GM19468 (cell line): ENCODE results near the gene MAP3K7.
A peak's percentile ranks its signal among the peaks of the same experiment; 100 is the strongest.

ENCODE experiments used
- ATAC-seq: cut with Tn5 transposase; IDR thresholded peaks from one replicate; pipeline ENCODE4 v1.9.1; 2021; ENCODE audit warnings: mild to moderate bottlenecking, moderate library complexity, moderate number of reproducible peaks; ENCODE audit not compliant: unreplicated experiment; ENCODE audit errors: extremely low read depth

MAP3K7 gene

DNA sequence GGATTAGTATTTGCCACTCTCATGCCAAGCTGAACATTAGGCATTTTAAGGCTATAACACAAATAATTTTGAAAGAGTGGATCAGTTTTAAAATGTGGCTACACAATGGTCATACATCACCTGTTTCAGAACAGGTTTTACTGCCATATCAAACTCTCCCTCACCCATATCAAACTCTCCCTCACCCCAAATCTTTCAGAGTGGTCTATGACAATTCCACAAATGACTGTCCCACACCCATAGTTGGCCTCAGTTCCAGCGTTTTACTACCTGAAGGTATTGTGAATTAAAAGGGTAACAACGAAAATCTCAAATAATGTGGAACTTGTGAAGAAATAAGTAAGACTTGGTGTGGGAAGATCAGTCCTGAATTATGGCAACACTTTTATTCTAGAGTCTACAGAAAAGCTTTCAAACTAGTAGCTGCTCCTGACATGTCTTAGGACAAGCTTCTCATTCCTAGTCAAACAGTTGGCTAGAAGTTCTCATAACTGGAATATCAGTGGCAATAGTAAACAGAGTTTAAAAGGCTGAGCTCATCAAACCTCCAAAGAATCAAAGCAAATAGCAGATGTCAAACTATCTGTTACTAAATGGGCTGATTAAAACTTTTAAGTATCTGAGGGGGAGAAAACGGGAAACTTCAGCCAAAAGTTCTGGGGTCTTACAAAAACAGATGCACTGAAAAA is 52.4 kb downstream of the MAP3K7 start:
- ATAC-seq, result no peak

DNA sequence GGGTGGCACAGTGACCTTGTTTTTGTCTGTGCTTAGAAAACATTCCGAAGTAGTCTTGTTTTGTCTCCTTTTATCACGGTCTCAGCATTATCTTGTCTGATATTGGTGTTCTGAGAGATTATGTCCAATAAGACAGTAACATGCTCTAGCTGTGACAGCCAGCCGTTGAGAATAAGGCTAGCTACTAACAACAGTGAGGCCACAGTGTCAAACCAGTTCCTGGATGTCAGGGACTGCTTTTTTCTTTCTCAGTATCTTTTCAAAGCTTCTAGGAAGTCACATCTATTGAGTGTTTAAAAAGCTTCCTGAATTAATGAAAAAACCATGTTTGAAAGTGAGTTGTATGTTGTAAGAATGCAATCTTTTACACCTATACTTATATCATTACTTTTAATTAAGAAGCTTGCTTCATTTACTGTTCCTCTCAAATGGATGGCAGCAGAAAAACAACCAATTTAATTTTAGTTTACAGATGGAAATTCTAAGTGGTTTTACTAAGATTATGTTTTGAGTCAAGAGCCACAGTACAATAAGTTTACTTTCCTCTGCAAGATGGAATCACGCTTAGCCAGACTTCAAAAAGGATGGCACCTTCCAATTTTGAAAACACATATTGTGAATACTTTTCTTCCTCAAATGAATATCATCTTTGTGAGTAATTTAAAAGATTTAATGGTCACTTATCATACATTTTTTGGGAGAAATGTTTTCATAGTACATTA is 53.1 kb downstream of the MAP3K7 start:
- no peak for ATAC-seq

DNA sequence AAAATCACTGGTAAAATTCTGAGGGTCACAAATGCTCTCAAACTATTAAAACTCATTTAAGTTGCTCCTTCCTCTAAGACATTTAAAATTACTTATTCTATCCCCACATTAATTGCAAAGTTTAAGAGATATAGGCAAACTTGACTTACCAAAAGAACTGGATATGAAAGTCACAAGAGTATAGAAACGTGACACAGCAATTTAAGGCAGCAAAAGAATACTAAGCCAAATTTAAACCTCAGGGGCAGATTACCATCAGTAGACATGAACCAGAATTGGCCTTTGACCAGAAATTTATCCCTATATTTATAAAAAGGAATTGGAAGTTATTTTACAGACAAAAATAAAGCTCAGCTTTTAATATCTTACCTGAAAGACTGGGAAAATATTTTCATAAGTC is 56.0 kb downstream of the MAP3K7 start:
- ATAC-seq, result no peak

DNA sequence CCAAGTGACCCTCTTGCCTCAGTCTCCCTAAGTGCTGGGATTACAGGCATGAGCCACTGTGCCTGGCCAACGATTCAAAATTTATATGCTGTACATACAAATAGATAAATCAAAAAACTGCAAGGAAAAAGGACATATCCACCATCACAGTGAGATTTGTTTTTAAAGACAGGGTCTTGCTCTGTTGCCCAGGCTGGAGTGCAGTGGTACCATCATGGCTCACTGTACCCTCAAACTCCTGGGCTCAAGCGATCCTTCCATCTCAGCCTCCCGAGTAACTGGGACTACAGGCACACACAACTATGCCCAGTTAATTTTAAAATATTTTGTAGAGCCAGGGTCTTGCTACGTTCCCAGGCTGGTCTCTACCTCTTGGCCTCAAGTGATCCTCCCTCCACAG is 61.5 kb downstream of the MAP3K7 start:
- ATAC-seq, result no peak

DNA sequence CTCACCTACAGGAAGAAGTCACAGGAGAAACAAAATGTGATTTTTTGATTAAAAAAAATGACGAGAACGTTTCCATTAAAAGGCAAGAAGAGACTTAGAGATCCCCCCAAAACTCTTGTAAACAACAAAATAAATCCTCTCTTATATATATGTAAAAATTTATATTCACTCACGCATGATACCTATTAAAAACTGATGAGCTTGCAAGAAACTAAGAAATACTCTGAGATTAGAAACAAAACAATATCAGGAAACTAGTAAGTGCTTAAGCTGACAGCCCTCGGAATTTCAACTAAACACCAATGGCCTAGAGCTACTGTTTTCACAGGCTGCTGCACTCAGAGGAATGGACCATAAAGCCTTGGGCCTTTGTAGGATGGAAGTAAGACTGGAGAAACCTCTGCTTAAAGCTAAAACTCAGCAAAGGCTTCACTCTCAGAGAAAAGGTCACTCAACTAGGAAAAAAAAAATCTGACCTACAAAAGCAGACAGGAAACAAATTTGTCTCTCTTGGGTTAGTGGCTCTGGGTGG is 63.0 kb downstream of the MAP3K7 start:
- no peak for ATAC-seq

DNA sequence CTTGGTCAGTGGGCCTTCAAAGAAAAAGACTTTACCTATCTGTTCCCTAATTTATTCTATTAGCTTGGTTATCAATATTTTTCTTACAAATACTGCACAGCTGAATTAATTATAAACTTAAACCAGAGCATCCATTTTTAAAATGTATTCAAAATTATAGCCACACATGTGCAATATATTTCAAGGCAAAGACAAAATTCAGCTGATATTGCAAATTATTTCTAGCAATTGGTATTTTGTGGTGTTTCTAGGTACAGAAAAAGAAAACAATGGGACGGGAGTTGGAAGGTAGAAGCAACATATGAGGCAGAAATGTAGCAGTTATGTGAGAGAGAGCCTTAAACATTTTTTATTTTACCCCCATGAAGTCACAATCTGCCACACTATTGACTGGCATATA is 64.9 kb downstream of the MAP3K7 start:
- ATAC-seq, result no peak

DNA sequence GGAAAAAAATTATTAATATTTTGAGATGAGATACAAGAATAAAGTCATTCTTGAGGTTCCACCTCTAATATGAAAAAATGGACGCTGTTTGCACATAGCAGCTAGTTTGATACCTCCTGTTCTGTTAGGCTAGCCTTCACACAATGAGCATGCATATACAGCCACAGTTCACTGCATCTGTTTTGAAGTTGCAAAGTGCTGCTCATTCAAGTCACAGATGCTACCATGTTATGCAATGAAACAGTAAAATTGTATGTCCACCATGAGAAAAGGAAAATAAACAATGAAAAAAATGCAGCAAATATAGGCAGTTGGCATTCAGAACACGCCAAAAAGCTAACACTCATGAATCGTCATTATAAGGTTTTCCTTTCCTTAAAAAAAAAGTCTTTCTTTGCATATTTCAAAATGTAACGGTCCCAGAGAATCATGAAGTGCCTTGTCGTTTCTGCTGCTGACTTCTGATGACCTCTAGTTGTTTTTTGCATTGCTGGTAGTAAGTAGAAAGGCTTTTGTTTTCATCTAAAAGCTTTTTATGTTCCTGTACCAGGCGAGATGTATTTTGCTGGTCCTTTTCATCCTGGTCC is 70.7 kb downstream of the MAP3K7 start:
- ATAC-seq, result no peak

DNA sequence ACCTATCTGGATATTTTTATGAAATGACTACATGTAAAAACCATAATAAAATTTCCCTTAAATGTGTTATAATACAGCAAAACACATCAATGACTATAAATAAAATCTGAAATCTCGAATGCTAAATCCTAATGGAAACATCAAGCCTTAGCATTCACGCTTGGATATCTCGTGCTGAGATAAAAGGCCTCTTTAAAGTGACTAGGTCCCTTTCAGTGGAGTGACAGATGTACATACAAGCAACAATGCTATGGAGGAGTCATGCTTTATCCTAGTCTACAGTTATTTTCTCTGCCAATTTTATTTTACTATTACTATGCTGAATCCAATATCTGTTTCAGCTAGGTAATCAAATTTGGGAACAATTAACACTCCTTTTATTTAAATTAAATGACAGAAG is 72.4 kb downstream of the MAP3K7 start:
- ATAC-seq, result no peak

DNA sequence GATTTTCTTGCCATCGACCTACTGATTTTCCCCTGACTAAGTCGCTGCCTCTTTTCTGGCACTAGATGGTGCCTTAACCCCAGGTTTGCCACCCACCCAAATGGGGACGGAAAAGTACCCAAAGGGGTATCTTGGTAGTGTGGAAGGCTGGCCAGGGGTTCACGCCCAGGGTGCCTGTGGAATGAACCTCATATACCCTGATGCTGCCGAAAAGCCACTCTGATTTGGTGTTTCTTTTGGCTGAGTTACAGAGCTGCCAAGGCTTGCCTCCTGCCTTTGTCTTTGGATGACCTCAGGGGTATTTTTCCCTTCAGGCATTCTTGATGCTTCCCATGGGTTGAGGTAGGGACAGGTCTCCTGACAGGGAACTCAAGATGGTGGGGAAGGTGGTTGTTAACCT is 78.1 kb downstream of the MAP3K7 start:
- no peak for ATAC-seq

DNA sequence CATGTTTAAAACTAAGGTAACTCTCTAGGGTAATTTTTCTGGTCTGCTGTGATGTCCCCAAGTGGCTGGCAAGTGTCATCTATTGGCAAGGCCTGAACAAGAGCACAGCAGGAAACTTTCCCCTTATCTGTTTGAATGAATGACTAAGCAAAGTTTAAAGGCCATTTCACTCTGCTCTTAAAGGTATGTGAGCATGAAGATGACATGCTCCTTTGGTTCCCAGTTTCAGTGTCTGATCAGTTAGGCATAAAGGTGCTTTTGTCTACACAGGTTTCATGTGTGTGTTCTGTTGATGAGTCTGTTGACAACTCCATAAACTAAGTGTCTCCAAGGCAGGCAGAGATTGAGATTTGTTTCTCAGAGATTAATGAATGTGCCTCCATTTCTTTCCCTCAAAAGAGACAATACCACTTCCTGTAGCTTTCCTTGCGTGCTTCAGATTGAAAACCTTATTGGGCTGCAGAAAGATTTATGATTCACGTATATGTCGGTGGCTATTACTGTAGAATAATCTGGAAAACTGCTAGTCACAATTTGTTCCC is 83.9 kb downstream of the MAP3K7 start:
- ATAC-seq, result peak; percentile 27

DNA sequence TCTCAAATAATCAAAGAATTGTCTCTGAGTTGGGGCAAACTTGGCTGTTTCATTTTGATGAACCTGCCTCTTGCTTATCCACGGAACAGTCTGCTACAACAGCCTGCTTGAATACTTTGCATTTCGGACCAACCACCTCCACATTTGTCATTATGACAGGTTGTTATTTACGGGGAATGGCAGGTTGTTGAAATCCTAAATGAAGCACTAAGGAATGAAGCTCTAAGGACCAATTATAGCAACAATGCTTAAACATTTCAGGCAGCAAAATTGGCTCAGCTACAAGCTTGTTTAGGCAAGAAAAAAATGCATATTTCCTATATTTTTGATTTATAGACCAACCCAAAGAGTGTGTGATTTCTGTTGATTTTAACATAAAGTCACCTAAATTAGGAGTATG is 84.5 kb downstream of the MAP3K7 start:
- no peak for ATAC-seq

DNA sequence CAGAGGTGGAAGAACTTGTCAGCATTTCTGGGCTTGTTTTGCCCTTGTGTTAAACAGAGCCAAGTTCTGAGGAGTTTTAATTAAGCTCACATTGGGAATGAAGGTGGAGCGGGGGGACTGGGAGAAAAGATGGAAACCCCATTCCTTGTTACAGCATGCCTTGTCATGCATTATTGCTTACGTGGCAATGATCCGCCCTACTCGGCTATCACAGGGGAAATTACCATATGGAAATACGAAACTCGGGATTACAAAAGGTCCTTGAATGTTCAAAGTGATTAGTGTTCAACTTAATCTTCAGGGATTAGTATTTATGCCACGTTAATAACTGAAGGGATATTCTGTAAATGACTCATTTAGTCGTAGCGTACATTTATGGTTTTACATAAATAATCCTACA is 86.4 kb downstream of the MAP3K7 start:
- no peak for ATAC-seq

DNA sequence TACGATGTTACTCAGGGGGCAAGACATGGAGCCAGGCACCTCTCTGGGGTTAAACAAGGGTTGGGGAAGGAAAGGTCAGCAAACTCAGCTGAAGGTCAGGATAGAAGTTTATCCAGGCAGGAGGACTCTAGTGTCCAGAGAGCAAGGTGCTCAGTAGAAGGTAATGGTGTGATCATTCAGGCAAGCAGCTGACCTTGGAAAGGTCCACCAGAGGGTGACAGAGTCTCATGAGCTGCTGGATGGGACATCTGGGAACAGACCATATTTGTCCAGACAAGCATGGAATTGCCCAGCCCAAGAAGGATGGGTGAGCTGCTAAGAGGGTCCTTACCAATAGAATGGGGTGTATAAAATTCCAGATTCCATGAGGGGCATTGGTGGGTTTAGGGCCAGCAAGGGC is 89.5 kb downstream of the MAP3K7 start:
- ATAC-seq, result no peak

DNA sequence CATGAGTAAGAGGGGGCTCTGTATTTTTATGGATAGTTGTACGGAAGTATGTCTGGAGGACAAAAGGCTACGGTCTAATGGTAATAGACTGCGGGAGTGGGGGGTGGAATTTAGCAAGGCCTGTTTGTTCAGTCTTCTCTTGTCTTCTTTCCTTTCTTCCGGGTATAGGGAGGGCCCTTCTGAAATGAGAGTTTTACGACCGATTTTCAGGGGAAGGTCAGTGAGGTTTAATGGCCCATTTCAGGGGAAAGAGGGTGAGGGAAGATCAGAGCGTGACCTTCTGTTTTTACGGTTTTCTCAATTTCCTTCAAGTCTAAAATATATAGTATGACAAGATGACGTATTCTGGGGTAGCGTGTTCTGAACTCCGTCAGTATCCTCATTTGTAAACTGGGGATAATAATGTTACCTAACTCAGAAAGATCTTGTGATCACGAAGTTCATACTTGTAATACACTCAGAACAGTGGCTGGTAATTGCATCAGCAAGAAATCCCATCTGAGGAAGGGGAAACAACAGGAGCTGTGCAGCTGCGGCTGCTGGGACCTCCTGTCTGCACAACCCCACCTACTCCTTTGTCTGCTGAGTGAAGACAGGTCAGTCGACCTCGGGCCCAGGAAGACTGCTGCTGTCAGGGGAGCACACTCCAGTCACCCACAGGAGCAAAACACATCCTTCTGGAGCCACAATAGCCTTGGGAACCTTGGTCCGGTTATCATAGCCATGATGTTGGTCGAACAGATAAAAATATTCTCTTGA is 90.4 kb downstream of the MAP3K7 start:
- ATAC-seq, result no peak

DNA sequence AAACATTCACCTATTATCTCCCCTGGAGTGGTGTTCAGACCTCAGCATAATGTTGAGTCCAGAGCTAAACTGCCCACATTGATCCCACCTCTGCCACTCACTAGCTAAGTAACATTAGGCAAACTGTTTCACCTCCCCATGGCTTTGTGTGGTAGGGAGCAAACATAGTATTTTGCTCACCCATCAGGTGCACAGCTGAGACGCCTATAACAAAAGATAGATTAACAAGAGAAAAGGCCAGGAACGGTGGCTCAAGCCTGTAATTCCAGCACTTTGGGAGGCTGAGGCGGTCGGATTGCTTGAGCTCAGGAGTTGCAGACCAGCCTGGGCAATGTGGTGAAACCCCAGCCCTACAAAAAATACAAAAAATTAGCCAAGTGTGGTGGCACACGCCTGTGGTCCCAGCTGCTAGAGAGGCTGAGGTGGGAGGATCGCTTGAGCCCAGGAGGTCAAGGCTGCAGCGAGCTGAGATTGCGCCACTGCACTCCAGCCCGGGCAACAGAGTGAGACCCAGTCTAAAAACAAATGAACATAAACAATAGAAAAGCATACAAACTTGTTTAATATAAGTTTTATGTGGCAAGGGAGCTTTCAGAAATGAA is 91.6 kb downstream of the MAP3K7 start:
- ATAC-seq, result no peak

DNA sequence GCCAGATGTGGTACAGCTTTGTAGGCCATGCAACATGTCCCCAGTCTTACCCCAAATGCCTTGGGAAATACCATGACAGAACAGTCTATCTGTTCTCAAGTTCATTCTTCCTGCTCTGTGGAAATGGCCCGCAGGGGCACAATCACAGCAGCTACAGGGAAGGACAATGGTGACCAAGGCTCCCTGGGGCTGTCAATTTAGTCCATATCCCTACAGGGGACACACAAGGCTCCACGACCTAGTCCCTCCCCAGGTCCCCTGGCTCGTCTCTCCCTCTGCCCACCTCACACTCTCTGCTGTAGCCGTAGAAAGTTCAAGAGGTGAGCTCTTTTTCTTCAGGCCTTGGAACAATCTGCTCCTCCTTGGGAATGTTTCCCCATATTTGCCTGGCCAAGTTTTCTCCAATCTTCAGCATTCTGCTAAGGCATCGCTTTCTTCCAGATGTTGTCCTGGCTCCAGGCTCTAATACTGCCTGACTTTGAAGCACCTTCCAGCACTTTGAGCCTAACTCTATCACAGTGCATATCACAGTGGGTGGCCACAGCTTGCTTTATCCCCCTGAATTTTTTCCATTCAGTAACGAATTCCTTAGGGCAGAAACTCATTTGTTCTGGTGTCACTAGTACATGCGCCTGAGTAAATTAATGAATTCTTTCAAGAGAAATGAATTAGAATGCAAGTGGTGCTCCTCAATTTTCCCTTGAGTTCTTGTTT is 92.6 kb downstream of the MAP3K7 start:
- ATAC-seq, result no peak

DNA sequence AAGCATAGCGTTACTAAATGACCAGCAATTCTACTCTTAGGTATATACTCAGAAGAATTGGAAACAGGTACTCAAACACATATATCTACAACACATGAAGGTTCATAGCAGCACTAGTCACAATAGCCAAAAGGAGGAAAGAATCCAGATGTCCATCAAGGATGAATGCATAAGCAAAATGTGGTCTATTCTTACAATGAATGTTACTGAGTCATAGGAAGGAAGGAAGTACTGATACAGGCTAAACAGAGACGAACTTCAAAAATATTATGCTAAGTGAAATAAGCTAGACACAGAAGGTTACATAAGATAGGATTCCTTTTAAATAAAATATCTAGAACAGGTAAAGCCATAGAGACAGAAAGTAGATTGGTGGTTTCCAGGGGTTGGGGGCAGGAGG is 93.5 kb downstream of the MAP3K7 start:
- no peak for ATAC-seq

DNA sequence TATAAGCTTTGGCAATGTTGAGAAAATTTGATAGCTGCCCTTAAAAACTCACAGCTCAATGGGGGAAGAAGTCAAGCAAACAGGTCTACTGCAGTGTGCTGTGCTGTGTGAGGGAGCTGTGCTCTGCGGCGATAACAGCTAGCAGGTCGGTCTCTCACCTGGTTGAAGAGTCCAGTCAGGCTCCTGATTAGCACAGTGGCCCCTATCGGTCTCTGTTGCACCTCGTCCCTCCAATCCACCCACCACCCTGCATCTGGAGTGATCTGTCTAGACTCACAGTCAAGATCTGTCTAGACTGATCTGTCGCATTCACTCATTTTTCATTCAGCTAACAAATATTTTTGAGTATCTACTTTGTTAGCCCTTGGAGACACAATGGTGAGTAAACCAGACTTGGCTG is 94.1 kb downstream of the MAP3K7 start:
- no peak for ATAC-seq

DNA sequence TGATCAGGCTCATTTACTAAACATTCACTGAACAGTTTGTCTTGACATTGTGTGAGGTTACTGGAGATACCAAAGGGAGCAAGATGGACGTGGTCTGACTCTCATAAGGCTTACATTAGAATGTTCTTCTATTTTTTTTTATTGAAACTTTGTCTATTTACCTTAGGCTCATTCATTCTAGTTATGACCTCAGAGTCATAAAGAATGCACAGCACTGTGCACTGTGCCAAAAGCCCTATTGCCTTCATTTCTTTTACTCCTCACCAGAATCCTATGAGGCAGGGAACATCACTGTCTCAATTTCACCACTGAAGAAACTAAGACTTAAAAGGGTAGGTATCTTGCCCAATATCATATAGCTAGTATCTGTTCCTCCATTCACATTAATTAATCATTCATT is 94.5 kb downstream of the MAP3K7 start:
- no peak for ATAC-seq
